Smooth muscle cell (in vitro differentiated cells): Measurements from ENCODE around the gene SLC38A2. TPM values are rescaled to one million over a fixed set of nuclear protein-coding genes. Genes with fewer than 3 reads are reported as not detected.

Experiments
- DNase-seq: peaks from one replicate; lab custom pipeline; 2025; ENCODE audit not compliant: unreplicated experiment; lab: John Stamatoyannopoulos, UW
- H2AFZ ChIP-seq: fragments of 200-600 bp; sonication (generic); 2 replicates; pipeline ENCODE4 v1.6.0; 2016; ENCODE audit warnings: antibody characterized with exemption, low read depth, mild to moderate bottlenecking
- H3F3A ChIP-seq: fragments of 200-600 bp; sonication (generic); 2 replicates; pipeline ENCODE4 v1.6.0; 2017; ENCODE audit warnings: antibody characterized with exemption, low read depth
- H3K27ac ChIP-seq: fragments of 200-600 bp; sonication (generic); 2 replicates; pipeline ENCODE4 v1.5.1; 2016; ENCODE audit warnings: low read depth, mild to moderate bottlenecking
- H3K27me3 ChIP-seq: fragments of 200-600 bp; sonication (generic); 2 replicates; pipeline ENCODE4 v1.6.1; 2016; ENCODE audit warnings: low read depth, mild to moderate bottlenecking
- H3K36me3 ChIP-seq: fragments of 200-600 bp; sonication (generic); 2 replicates; pipeline ENCODE4 v1.5.1; 2016; ENCODE audit warnings: low read depth
- H3K4me1 ChIP-seq: fragments of 200-600 bp; sonication (generic); 2 replicates; pipeline ENCODE4 v1.5.1; 2016; ENCODE audit warnings: low read depth
- H3K4me2 ChIP-seq: fragments of 200-600 bp; sonication (generic); 2 replicates; pipeline ENCODE4 v1.6.0; 2016; ENCODE audit warnings: mild to moderate bottlenecking
- H3K4me3 ChIP-seq: fragments of 200-600 bp; sonication (generic); 2 replicates; pipeline ENCODE4 v1.5.1; 2016; ENCODE audit warnings: mild to moderate bottlenecking
- H3K79me2 ChIP-seq: fragments of 200-600 bp; sonication (generic); 2 replicates; pipeline ENCODE4 v1.6.0; 2016; ENCODE audit warnings: low read depth, mild to moderate bottlenecking
- H3K9ac ChIP-seq: fragments of 200-600 bp; sonication (generic); 2 replicates; pipeline ENCODE4 v1.6.0; 2016; ENCODE audit warnings: low read depth
- H3K9me3 ChIP-seq: fragments of 200-600 bp; sonication (generic); replicated peaks from 2 replicates; pipeline ENCODE4 v1.5.1; 2016; ENCODE audit warnings: low read depth
- H4K20me1 ChIP-seq: fragments of 200-600 bp; sonication (generic); 2 replicates; pipeline ENCODE4 v1.6.0; 2016; ENCODE audit warnings: low read depth
- CTCF ChIP-seq: fragments of 200-600 bp; sonication (generic); IDR thresholded peaks from 2 replicates; pipeline ENCODE4 v1.5.1; 2017; ENCODE audit warnings: borderline replicate concordance, mild to moderate bottlenecking, antibody characterized with exemption; ENCODE audit not compliant: insufficient read depth, poor library complexity, severe bottlenecking
- WGBS: methylation state at CpG from one replicate; pipeline ENCODE4 v1.1.7; 2016; ENCODE audit warnings: low lambda C conversion rate; 5-methylcytosine and 5-hydroxymethylcytosine counted together
- polyA plus RNA-seq: library from polyadenylated mRNA; unstranded; fragments of >200 nt; fragmentation: Nextera tagmentation; extraction: Ambion mirVana; gene quantifications from 2 replicates; pipeline ENCODE4 v1.2.1, GENCODE V29; 2016
- total RNA-seq: library from RNA; depleted of rRNA; stranded (reverse); fragments of >200 nt; gene quantifications from 2 replicates; pipeline ENCODE4 v1.2.3, GENCODE V29; 2014

The SLC38A2 gene
- total and polyA plus RNA-seq, 2 experiments from 2014 or later = 262 to 1,127 TPM

GRCh38 chr12:46409974-46410373 is 37.4 kb upstream of the SLC38A2 start:
- 90% methylated on average over 1 of the region's 1 CpG for WGBS
- H3K4me3 ChIP-seq = no peak overlapping the region
- no peak overlapping the region for H3K9ac ChIP-seq
- H2AFZ ChIP-seq = no peak overlapping the region
- no peak overlapping the region for H3K4me2 ChIP-seq
- no peak for TF ChIP-seq CTCF
- peaks cover 7% of the 10 kb centered on the region for H3K4me1 ChIP-seq
- no peaks in the 10 kb centered on the region for H3K27me3 ChIP-seq
- no peaks in the 10 kb centered on the region for H4K20me1 ChIP-seq
- no peaks in the 10 kb centered on the region for H3K9me3 ChIP-seq
- peaks cover 10% of the 10 kb centered on the region for H3F3A ChIP-seq
- H3K27ac ChIP-seq = no peak overlapping the region
- no peaks in the 10 kb centered on the region for H3K36me3 ChIP-seq
- no peaks in the 10 kb centered on the region for H3K79me2 ChIP-seq
- no peak for DNase-seq

GRCh38 chr12:46409342-46409741 is 36.8 kb upstream of the SLC38A2 start:
- TF ChIP-seq CTCF = no peak

GRCh38 chr12:46408441-46408840 is 35.9 kb upstream of the SLC38A2 start:
- no peaks in the 10 kb centered on the region for H3K79me2 ChIP-seq
- no peak overlapping the region for H3K4me2 ChIP-seq
- TF ChIP-seq CTCF = no peak
- H3K4me3 ChIP-seq = no peak overlapping the region
- H3F3A ChIP-seq = peaks cover 23% of the 10 kb centered on the region
- no peak overlapping the region for H2AFZ ChIP-seq
- DNase-seq = no peak
- WGBS = 82% methylated on average over 4 of the region's 4 CpGs
- no peak overlapping the region for H3K9ac ChIP-seq
- no peaks in the 10 kb centered on the region for H3K36me3 ChIP-seq
- no peaks in the 10 kb centered on the region for H4K20me1 ChIP-seq
- H3K9me3 ChIP-seq = no peaks in the 10 kb centered on the region
- peaks cover 15% of the 10 kb centered on the region for H3K4me1 ChIP-seq
- H3K27me3 ChIP-seq = no peaks in the 10 kb centered on the region
- no peak overlapping the region for H3K27ac ChIP-seq

More at GRCh38 chr12:46409342-46409741, 36.8 kb upstream of the SLC38A2 start:
- Histone ChIP-seq H3K4me3 (no peak overlapping the region), H3K4me2 (no peak overlapping the region), H2AFZ (no peak overlapping the region), H3K27me3 (no peaks in the 10 kb centered on the region), H3K27ac (no peak overlapping the region), H3K79me2 (no peaks in the 10 kb centered on the region), H3K36me3 (no peaks in the 10 kb centered on the region), H3F3A (peaks cover 14% of the 10 kb centered on the region), H3K9me3 (no peaks in the 10 kb centered on the region), H3K4me1 (peaks cover 7% of the 10 kb centered on the region), H3K9ac (no peak overlapping the region), H4K20me1 (no peaks in the 10 kb centered on the region)
- 61% methylated on average over 3 of the region's 3 CpGs for WGBS
- DNase-seq = no peak

GRCh38 chr12:46407361-46407760 is 34.8 kb upstream of the SLC38A2 start:
- 58% methylated on average over 2 of the region's 2 CpGs for WGBS
- Histone ChIP-seq H3K4me2 (no peak overlapping the region), H3K79me2 (no peaks in the 10 kb centered on the region), H3K27ac (no peak overlapping the region), H3K36me3 (no peaks in the 10 kb centered on the region), H2AFZ (no peak overlapping the region), H3K9ac (no peak overlapping the region), H3F3A (peaks cover 31% of the 10 kb centered on the region), H3K9me3 (no peaks in the 10 kb centered on the region), H3K4me3 (no peak overlapping the region), H3K27me3 (no peaks in the 10 kb centered on the region), H3K4me1 (peaks cover 24% of the 10 kb centered on the region), H4K20me1 (no peaks in the 10 kb centered on the region)
- TF ChIP-seq CTCF = no peak
- DNase-seq = no peak
